Activated naive CD4-positive, alpha-beta T cell treated with anti-CD3 and anti-CD28 coated beads, Interleukin-2, amount 10 ng/mL, durations not matched to agents 7 days and 5 days (primary cell): ENCODE measurements around the gene NCBP3.
"Not testable (repeated sequence)": the region's sequence is repeated elsewhere in the genome, so short reads cannot be mapped to it uniquely, and the experiment has no call there.

Source experiments
- CTCF ChIA-PET: fragments of 350-600 bp; sonication (Branson Sonifier 250); formaldehyde crosslinking; loops from one replicate; lab custom pipeline; 2021; ENCODE audit warnings: antibody characterized with exemption; lab: Charles Lee
- DNase-seq: peaks from one replicate; pipeline ENCODE4 v3.0.0-alpha.2; 2020
- H3K27ac Mint-ChIP-seq: one replicate; pipeline ENCODE4 v1.8.0; 2021; ENCODE audit warnings: mild to moderate bottlenecking, moderate library complexity, mixed read lengths
- H3K27me3 Mint-ChIP-seq: one replicate; pipeline ENCODE4 v1.8.0; 2021; ENCODE audit warnings: mild to moderate bottlenecking, mixed read lengths
- H3K36me3 Mint-ChIP-seq: one replicate; pipeline ENCODE4 v1.8.0; 2021; ENCODE audit warnings: mixed read lengths
- H3K4me1 Mint-ChIP-seq: one replicate; pipeline ENCODE4 v1.8.0; 2021; ENCODE audit warnings: mixed read lengths
- H3K4me3 Mint-ChIP-seq: one replicate; pipeline ENCODE4 v1.8.0; 2021; ENCODE audit warnings: mild to moderate bottlenecking, moderate library complexity, mixed read lengths
- H3K9me3 Mint-ChIP-seq: one replicate; pipeline ENCODE4 v1.8.0; 2021; ENCODE audit warnings: mixed read lengths

Gene NCBP3

GRCh38 chr17:3794557-3795389, 51.3 kb downstream of the NCBP3 start:
- CTCF ChIA-PET: interaction anchor here (3.5 kb wide), 1 partner anchor 56 kb away, joined by 23 read pairs; no protein-coding TSS in a partner anchor
- H3K4me3 Mint-ChIP-seq: no peak overlapping the region
- H3K27me3 Mint-ChIP-seq: peaks cover 4% of the 10 kb centered on the region
- H3K9me3 Mint-ChIP-seq: no peaks in the 10 kb centered on the region
- H3K27ac Mint-ChIP-seq: no peak overlapping the region
- H3K4me1 Mint-ChIP-seq: peaks cover 39% of the 10 kb centered on the region
- no peaks in the 10 kb centered on the region for H3K36me3 Mint-ChIP-seq
- peak; percentile 27 for DNase-seq

- DNase-seq: peak; percentile 1
- H3K36me3 Mint-ChIP-seq, H3K27ac Mint-ChIP-seq, H3K27me3 Mint-ChIP-seq, H3K4me3 Mint-ChIP-seq, H3K9me3 Mint-ChIP-seq: not testable (repeated sequence)
- CTCF ChIA-PET: interaction anchor here (1.2 kb wide), 1 partner anchor 59 kb away, joined by 4 read pairs; no protein-coding TSS in a partner anchor
- H3K4me1 Mint-ChIP-seq: peaks cover 42% of the 10 kb centered on the region
Measured at GRCh38 chr17:3794152-3794551, 51.9 kb downstream of the NCBP3 start.

GRCh38 chr17:3793258-3793657, 52.8 kb downstream of the NCBP3 start:
- not testable (repeated sequence) for H3K27ac Mint-ChIP-seq, H3K9me3 Mint-ChIP-seq, H3K4me3 Mint-ChIP-seq, DNase-seq, H3K27me3 Mint-ChIP-seq, H3K36me3 Mint-ChIP-seq
- peaks cover 43% of the 10 kb centered on the region for H3K4me1 Mint-ChIP-seq
- CTCF ChIA-PET: interaction anchor here (1.2 to 1.6 kb wide), 2 partner anchors 56 to 58 kb away, joined by 4 to 9 read pairs; no protein-coding TSS in a partner anchor

GRCh38 chr17:3792481-3792880, 53.6 kb downstream of the NCBP3 start:
- Mint-ChIP-seq H3K4me1 (peaks cover 49% of the 10 kb centered on the region), H3K27ac (no peak overlapping the region), H3K27me3 (no peaks in the 10 kb centered on the region), H3K9me3 (no peaks in the 10 kb centered on the region), H3K36me3 (no peaks in the 10 kb centered on the region), H3K4me3 (no peak overlapping the region)
- CTCF ChIA-PET: interaction anchor here (1.6 kb wide), 1 partner anchor 55 kb away, joined by 9 read pairs; no protein-coding TSS in a partner anchor
- DNase-seq: no peak

GRCh38 chr17:3788200-3788599, 57.8 kb downstream of the NCBP3 start:
- Mint-ChIP-seq H3K9me3 (no peaks in the 10 kb centered on the region), H3K4me3 (no peak overlapping the region), H3K4me1 (peaks cover 34% of the 10 kb centered on the region), H3K27ac (peak overlapping the region; percentile 28), H3K27me3 (peaks cover 7% of the 10 kb centered on the region), H3K36me3 (no peaks in the 10 kb centered on the region)
- CTCF ChIA-PET: interaction anchor here (0.6 kb wide), 1 partner anchor 18 kb away, joined by 3 read pairs; no protein-coding TSS in a partner anchor
- DNase-seq: peak; percentile 33

GRCh38 chr17:3785323-3785722, 60.7 kb downstream of the NCBP3 start:
- peak overlapping the region; percentile 50 for H3K27ac Mint-ChIP-seq
- peaks cover 11% of the 10 kb centered on the region for H3K27me3 Mint-ChIP-seq

GRCh38 chr17:3782751-3783150, 63.3 kb downstream of the NCBP3 start:
- H3K4me3 Mint-ChIP-seq: no peak overlapping the region
- no peak overlapping the region for H3K27ac Mint-ChIP-seq
- no peaks in the 10 kb centered on the region for H3K36me3 Mint-ChIP-seq
- CTCF ChIA-PET: no interaction called here
- no peak for DNase-seq
- no peaks in the 10 kb centered on the region for H3K9me3 Mint-ChIP-seq
- peaks cover 13% of the 10 kb centered on the region for H3K27me3 Mint-ChIP-seq
- peaks cover 8% of the 10 kb centered on the region for H3K4me1 Mint-ChIP-seq

More at GRCh38 chr17:3785323-3785722, 60.7 kb downstream of the NCBP3 start:
- H3K36me3 Mint-ChIP-seq, H3K9me3 Mint-ChIP-seq, DNase-seq, H3K4me3 Mint-ChIP-seq, CTCF ChIA-PET: not testable (repeated sequence)
- H3K4me1 Mint-ChIP-seq: peaks cover 23% of the 10 kb centered on the region

- no peak overlapping the region for H3K27ac Mint-ChIP-seq
- no peak overlapping the region for H3K4me3 Mint-ChIP-seq
- no peaks in the 10 kb centered on the region for H3K36me3 Mint-ChIP-seq
- H3K27me3 Mint-ChIP-seq: peaks cover 15% of the 10 kb centered on the region
- H3K9me3 Mint-ChIP-seq: no peaks in the 10 kb centered on the region
- no peak for DNase-seq
- CTCF ChIA-PET: interaction anchor here (1.3 to 1.6 kb wide), 2 partner anchors 43 to 46 kb away, joined by 4 to 5 read pairs; no protein-coding TSS in a partner anchor
- peaks cover 2% of the 10 kb centered on the region for H3K4me1 Mint-ChIP-seq
Measured at GRCh38 chr17:3780986-3781385, 65.1 kb downstream of the NCBP3 start.

GRCh38 chr17:3777366-3778120, 68.5 kb downstream of the NCBP3 start:
- no peak for DNase-seq
- Mint-ChIP-seq H3K27ac (no peak overlapping the region), H3K4me1 (no peaks in the 10 kb centered on the region), H3K36me3 (no peaks in the 10 kb centered on the region), H3K9me3 (no peaks in the 10 kb centered on the region), H3K4me3 (no peak overlapping the region), H3K27me3 (peaks cover 8% of the 10 kb centered on the region)
- CTCF ChIA-PET: interaction anchor here (0.6 kb wide), 1 partner anchor 10 kb away, joined by 3 read pairs; no protein-coding TSS in a partner anchor

- peaks cover 8% of the 10 kb centered on the region for H3K27me3 Mint-ChIP-seq
- H3K4me3 Mint-ChIP-seq: no peak overlapping the region
- no peak overlapping the region for H3K27ac Mint-ChIP-seq
- H3K4me1 Mint-ChIP-seq: peaks cover 23% of the 10 kb centered on the region
- H3K9me3 Mint-ChIP-seq: no peaks in the 10 kb centered on the region
- H3K36me3 Mint-ChIP-seq: no peaks in the 10 kb centered on the region
- CTCF ChIA-PET: interaction anchor here (1.1 to 1.5 kb wide), 2 partner anchors 36 to 90 kb away, joined by 3 to 6 read pairs; no protein-coding TSS in a partner anchor
- no peak for DNase-seq
Measured at GRCh38 chr17:3773966-3774365, 72.1 kb downstream of the NCBP3 start.

GRCh38 chr17:3773511-3773910, 72.5 kb downstream of the NCBP3 start:
- peaks cover 11% of the 10 kb centered on the region for H3K27me3 Mint-ChIP-seq
- no peak overlapping the region for H3K27ac Mint-ChIP-seq
- no peaks in the 10 kb centered on the region for H3K36me3 Mint-ChIP-seq
- CTCF ChIA-PET: interaction anchor here (1.1 kb wide), 1 partner anchor 90 kb away, joined by 3 read pairs; no protein-coding TSS in a partner anchor
- no peak for DNase-seq
- H3K4me3 Mint-ChIP-seq: no peak overlapping the region
- H3K9me3 Mint-ChIP-seq: no peaks in the 10 kb centered on the region
- peaks cover 27% of the 10 kb centered on the region for H3K4me1 Mint-ChIP-seq

- Mint-ChIP-seq H3K27ac (no peak overlapping the region), H3K27me3 (peaks cover 9% of the 10 kb centered on the region), H3K9me3 (no peaks in the 10 kb centered on the region), H3K36me3 (no peaks in the 10 kb centered on the region), H3K4me1 (peaks cover 33% of the 10 kb centered on the region), H3K4me3 (no peak overlapping the region)
- DNase-seq: no peak
- CTCF ChIA-PET: interaction anchor here (2.5 kb wide), 1 partner anchor 34 kb away, joined by 12 read pairs; no protein-coding TSS in a partner anchor
Measured at GRCh38 chr17:3772764-3773163, 73.3 kb downstream of the NCBP3 start.

GRCh38 chr17:3771140-3771539, 74.9 kb downstream of the NCBP3 start:
- Mint-ChIP-seq H3K4me3 (no peak overlapping the region), H3K9me3 (no peaks in the 10 kb centered on the region), H3K36me3 (peaks cover 2% of the 10 kb centered on the region), H3K27ac (no peak overlapping the region), H3K4me1 (peaks cover 43% of the 10 kb centered on the region), H3K27me3 (peaks cover 7% of the 10 kb centered on the region)
- no peak for DNase-seq
- CTCF ChIA-PET: interaction anchor here (1.1 to 2.5 kb wide), 2 partner anchors 33 to 34 kb away, joined by 3 to 12 read pairs; no protein-coding TSS in a partner anchor

GRCh38 chr17:3770466-3770865, 75.6 kb downstream of the NCBP3 start:
- Mint-ChIP-seq H3K4me3 (no peak overlapping the region), H3K9me3 (no peaks in the 10 kb centered on the region), H3K27ac (no peak overlapping the region), H3K36me3 (peaks cover 2% of the 10 kb centered on the region), H3K4me1 (peaks cover 49% of the 10 kb centered on the region), H3K27me3 (peaks cover 7% of the 10 kb centered on the region)
- CTCF ChIA-PET: interaction anchor here (0.6 kb wide), 1 partner anchor 18 kb away, joined by 3 read pairs; no protein-coding TSS in a partner anchor
- peak; percentile 40 for DNase-seq
